ENCODE data around the gene GSTM3.

DNA sequence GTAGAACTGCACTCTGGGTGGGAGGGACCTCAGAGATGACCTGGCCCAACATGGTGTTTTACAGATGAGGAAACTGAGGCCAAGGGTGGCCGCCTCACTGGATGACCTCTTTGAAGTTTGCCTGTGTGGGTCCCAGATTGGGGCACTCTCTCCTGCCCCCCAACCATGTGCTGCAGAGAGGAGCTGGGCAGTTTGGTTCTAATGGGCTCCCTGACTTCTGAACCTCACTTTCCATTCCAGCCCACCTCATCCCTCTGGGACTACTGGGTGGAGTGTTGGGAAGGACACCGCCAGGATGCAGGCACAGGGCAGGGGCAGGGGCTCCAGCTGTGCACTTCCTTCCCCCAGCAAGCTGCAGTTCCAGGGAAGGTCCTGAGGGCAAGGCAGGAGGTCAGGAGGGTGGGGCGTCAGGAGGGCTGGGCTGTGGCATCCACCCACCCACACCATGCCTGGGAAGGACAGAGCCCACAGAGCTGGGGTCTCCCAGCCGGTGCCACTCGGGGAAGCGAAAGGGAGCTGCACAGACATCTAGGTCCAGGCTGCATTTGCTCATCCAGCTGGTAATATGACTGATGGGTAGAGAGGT, 33.2 kb upstream of the GSTM3 start:
- TF ChIP-seq CTCF (conservative IDR thresholded peaks at IDR 0.05; ENCODE audit: low read length) (0 out of 2 replicates have a peak, but pooled peaks have one; percentile 3), EZH2phosphoT487 (IDR thresholded peaks at IDR 0.05; ENCODE audit: borderline replicate concordance, low read depth, low read length) (no peak)

Data from OCI-LY7 (cell line).